ENCODE results near the gene TNKS1BP1.
A peak's percentile ranks its signal among the peaks of the same experiment; 100 is the strongest.
"Not testable (repeated sequence)": the region's sequence is repeated elsewhere in the genome, so short reads cannot be mapped to it uniquely, and the experiment has no call there.

Gene TNKS1BP1

DNA sequence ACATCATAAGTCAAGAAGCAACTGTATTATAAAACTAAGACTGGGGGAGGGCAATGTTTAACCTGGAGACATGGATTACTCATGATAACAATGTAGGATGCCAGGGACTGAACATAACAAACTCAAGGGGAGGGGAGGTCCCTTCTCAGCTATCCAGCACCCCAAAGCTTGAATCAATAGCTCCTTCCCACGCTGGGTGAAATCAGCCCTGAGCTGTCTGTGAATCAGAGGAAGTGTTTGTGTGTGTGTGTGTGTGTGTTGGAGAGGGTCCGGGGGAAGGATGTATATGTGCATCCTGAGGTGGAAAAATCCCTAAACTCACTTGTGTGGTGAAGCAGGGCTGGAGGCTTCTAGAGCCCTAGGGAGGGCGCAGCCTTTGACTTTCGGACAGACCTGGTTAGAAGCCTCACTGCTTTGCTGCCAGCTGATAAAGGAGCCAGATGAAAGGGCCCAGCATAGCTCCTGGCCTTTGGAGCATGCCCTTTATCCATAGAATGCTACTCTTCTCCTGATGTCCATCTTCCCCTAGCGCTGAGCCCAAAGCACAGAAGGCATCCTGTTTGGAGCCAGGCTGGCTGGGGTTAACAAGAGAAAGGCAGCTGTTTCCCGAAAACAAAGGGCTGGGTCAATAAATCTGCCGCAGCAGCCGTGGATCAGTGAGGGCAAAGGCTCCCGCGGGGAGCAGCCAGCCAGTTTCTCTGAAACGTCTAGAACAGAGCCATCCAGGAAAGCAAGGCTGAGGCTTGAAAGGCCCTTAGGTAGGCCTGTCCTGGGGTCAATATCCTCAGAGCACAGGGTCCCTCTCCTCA, 35.8 kb downstream of the TNKS1BP1 start:
- peak; percentile 90 for DNase-seq

DNA sequence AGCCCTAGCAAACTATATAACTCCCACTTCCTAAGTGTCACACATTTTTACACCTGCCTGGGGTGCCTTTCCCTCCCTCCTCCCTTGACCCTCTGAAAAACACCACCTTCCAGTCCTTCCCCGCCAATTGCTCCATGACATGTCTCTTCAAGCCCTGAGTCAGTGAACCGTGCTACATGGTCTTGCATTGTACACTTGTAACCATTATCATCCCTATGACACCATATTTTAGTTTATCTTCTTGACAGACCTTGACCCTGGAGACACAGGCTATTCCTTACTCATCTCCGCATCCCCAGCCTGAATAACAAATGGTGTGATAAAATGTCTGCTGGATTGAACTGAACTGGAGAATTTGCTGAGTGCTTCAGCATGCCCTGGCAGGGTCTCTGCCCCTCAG, 36.9 kb downstream of the TNKS1BP1 start:
- DNase-seq: no peak

GRCh38 chr11:57283231-57283990, 41.3 kb downstream of the TNKS1BP1 start:
- no peak for DNase-seq

GRCh38 chr11:57281546-57281945, 43.2 kb downstream of the TNKS1BP1 start:
- not testable (repeated sequence) for DNase-seq

GRCh38 chr11:57279116-57279515, 45.6 kb downstream of the TNKS1BP1 start:
- DNase-seq: no peak

DNA sequence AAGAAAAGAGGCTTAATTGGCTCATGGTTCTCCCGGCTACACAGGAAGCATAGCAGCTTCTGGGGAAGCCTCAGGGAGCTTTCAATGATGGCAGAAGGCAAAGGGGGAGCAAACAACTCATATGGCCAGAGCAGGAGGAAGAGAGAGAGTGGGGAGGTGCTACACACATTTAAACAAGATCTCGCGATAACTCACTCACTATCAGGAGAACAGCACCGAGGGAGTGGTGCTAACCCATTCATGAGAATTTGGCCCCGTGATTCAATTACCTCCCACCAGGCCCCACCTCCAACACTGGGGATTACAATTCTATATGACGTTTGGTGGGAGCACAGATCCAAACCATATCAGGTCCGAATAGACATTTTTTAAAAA, 46.0 kb downstream of the TNKS1BP1 start:
- DNase-seq: no peak

GRCh38 chr11:57277845-57278720, 46.7 kb downstream of the TNKS1BP1 start:
- peak; percentile 92 for DNase-seq

DNA sequence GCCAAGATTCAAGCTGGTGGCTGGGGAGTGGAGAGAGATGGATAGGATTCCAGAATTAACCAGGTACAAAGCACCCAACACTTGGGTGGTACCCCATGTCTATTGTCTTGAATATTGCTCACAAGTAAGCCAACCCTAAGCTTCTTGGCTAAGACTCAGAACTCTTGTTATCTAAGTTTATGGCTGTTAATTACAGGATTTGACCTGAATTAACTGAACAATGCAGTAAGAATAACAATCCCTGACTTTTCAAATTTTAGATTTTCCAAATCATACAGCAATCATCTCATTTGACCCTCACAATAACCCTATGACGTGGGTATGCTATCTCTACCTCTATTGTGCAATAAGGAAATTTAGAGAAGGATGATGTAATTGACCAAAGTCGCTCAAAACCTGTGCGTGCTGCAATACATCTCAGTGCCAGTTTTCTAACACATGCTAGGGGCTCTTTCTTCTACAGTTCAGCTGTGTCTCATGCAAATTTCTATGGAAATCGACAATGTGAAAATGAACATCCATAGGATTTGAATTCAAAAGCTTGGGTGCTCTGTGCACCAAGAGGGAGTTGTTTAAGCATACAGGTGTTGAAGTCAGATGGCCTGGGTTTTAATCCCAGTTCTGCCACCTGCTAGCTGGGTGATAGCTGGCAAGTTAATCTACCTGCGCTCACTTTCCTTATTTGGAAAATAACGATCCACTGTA, 47.6 kb downstream of the TNKS1BP1 start:
- DNase-seq: no peak

GRCh38 chr11:57276169-57276970, 48.4 kb downstream of the TNKS1BP1 start:
- no peak for DNase-seq

GRCh38 chr11:57275582-57275981, 49.2 kb downstream of the TNKS1BP1 start:
- no peak for DNase-seq

DNA sequence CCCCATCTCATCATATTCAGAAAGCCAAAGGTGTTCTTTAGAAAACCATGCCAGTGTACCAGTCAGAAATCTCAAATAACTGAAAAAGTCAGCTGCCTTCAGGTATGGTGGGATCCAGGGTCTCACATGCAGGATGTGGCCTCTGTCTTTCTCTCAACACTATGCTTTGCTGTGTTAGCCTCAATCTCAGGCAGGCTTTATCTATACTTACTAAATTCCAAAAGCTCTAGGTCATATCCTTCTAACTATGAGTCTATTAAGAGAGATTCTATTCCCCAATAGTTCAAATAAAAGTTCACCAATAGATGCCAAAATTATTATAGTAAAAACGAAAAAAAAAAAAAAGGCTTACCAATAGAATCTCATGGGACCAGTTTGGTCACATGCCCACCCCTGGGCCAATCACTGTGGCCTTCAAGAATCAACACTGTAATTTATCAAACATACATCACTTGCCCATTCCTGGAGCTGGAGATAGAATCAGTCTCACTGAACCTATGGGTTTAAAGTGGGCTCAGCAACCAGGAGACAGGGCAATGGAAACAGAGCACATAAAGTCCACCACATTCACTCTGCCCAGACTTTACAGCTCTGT, 49.8 kb downstream of the TNKS1BP1 start:
- DNase-seq: no peak

GRCh38 chr11:57273448-57274058, 51.2 kb downstream of the TNKS1BP1 start:
- DNase-seq: no peak

- DNase-seq: no peak
Observed at GRCh38 chr11:57269571-57270021, 55.2 kb downstream of the TNKS1BP1 start.

- DNase-seq: no peak
Observed at GRCh38 chr11:57266157-57266556, 58.6 kb downstream of the TNKS1BP1 start.

GRCh38 chr11:57263351-57263750, 61.4 kb downstream of the TNKS1BP1 start:
- DNase-seq: no peak

DNA sequence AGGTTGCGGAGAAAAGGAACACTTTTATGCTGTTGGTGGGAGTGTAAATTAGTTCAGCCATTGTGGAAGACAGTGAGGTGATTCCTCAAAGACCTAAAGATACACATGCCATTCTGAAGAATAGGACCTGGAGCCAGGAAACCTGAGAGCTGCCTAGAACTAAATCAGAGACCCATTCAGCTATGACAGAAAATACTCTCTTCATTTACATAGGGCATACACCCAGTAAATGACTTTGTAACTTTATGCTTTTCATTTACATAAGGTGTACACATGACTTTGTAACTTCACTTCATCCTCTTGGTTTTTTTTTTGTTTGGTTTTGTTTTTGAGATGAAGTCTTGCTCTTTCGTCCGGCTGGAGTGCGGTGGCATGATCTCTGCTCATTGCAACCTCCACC, 62.6 kb downstream of the TNKS1BP1 start:
- DNase-seq: no peak

DNA sequence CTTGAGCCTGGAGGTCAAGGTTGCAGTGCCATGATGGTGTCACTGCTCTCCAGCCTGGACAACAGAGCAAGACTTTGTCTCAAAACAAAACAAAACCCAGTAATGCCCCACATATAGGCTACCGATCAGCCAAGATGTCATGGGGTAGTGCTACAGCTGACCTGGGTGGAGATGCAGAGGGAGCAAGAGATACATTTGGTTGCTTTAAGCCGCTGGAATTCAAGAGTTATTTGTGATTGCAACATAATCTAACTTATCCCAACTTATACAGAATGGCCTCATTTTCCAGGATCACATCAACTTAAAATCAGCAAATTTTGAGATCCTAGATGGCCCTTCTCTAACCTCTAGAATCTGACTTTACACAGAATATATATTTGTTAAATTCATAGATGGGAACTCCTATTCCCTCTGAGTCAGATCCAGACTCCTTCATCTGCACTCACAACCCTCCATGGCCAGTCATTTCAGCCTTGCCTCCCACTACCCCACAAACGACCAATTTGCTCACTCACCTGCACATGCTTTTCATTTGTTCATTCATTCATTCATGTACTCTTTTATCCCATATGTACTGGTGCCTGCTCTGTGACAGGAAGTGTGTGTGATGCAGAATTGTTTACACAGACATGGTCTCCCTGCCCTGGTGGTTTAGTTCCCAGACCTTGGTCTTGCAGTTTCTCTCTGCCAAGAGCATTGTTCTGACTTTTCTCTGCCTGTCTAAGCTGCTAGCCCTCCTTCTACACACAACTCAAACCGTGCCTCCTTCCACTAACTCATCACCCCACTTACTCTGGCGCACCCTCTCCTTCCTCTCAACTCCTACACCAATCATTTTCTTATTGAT, 63.6 kb downstream of the TNKS1BP1 start:
- no peak for DNase-seq

DNA sequence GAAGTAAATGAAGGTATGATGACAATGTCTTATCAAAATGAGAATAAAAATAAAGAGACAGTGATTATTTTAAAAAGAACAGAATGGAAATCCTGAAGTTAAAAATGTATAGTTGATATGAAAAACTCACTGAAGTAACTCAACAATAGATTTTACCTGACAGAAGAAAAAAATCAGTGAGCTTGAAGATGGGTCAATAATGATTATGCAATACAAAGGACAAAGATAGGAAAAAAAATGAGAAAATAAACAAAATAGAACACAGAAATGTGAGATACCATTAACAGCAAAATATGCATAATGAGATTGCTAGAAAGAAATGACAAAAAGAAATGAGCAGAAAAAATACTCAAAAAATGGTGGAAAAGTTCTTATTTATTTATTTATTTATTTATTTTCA, 68.6 kb downstream of the TNKS1BP1 start:
- DNase-seq: no peak

DNA sequence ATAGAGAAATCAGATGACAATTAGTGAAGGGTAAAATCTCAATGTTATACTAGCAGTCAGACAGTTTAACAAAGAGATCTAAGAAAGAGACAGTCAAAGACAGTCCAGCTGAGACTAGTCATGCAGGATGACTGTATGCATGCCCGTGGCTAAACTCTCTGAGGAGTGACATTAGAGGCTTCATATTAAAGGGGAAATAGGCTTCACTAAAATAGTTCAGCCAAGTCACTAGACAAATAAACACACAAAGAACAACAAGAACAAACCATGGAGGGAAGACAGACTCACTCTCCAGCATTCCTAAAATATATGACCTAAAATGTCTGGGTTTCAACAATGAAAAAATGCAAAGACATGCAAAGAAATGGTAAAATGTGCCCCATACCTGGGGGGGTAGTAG, 69.1 kb downstream of the TNKS1BP1 start:
- DNase-seq: no peak

- no peak for DNase-seq
Observed at GRCh38 chr11:57254631-57255030, 70.1 kb downstream of the TNKS1BP1 start.
